Tibial artery (tissue), 4 donors: ENCODE measurements around the gene PAPSS2.
"Not testable (repeated sequence)": the region's sequence is repeated elsewhere in the genome, so short reads cannot be mapped to it uniquely, and the experiment has no call there.

Source experiments
- DNase-seq, 2 donors: peaks; one replicate each; pipeline ENCODE4 v3.0.0-alpha.2; 2019
- H3K27ac ChIP-seq, 2 donors: fragments of 200-600 bp; sonication (generic) in 1 of 2; 1 replicate in 1 of 2; 2 replicates in 1 of 2; pipeline ENCODE4 v1.5.1; 2018 to 2019; ENCODE audit warnings: mild to moderate bottlenecking in 1 of 2
- H3K27me3 ChIP-seq, 2 donors: fragments of 200-600 bp; sonication (generic) in 1 of 2; one replicate each; pipeline versions ENCODE4 v1.5.1 to v1.6.0; 2016 to 2019
- H3K36me3 ChIP-seq, 3 donors: fragments of 200-600 bp; sonication (generic) in 2 of 3; one replicate each; pipeline ENCODE4 v1.5.1; 2016 to 2019; ENCODE audit warnings: mild to moderate bottlenecking in 2 of 3
- H3K4me1 ChIP-seq, 4 donors: fragments of 200-600 bp; sonication (generic) in 2 of 4; 1 replicate in 3 of 4; 2 replicates in 1 of 4; pipeline ENCODE4 v1.5.1; 2016 to 2019
- H3K4me3 ChIP-seq, 2 donors: fragments of 200-600 bp; sonication (generic) in 1 of 2; 1 replicate in 1 of 2; 2 replicates in 1 of 2; pipeline ENCODE4 v1.5.1; 2018 to 2019; ENCODE audit warnings: mild to moderate bottlenecking in 2 of 2
- H3K9me3 ChIP-seq, 3 donors: fragments of 200-600 bp; sonication (generic) in 1 of 3; one replicate each; pipeline ENCODE4 v1.5.1; 2016 to 2019
- CTCF ChIP-seq, 2 experiments: fragments of 200-600 bp in 1 of 2; fragments of 450-650 bp in 1 of 2; IDR thresholded peaks; one replicate each; pipeline ENCODE4 v1.5.1; 2017 to 2019; ENCODE audit warnings: antibody characterized with exemption in 2 of 2, mild to moderate bottlenecking in 1 of 2, moderate library complexity in 1 of 2
- intact Hi-C: fragments of 100-400 bp; cut with DNase I; formaldehyde crosslinking; loops from one replicate; pipeline ENCODE4 v1.15.0; 2023; ENCODE audit warnings: low total_unique reads

The PAPSS2 gene

GRCh38 chr10:87746911-87747310, 87.2 kb downstream of the PAPSS2 start:
- DNase-seq, result no peak
- Histone ChIP-seq H3K27me3 (no peaks in the 10 kb centered on the region), H3K4me3 (no peak overlapping the region), H3K36me3 (peaks cover 0 to 16% (median 15%) of the 10 kb centered on the region in 3 donors), H3K27ac (no peak overlapping the region), H3K4me1 (no peaks in the 10 kb centered on the region), H3K9me3 (no peaks in the 10 kb centered on the region)
- TF ChIP-seq CTCF (IDR thresholded peaks at IDR 0.05), result no peak
- intact Hi-C loops, result no loop called here

GRCh38 chr10:87748244-87748643, 88.6 kb downstream of the PAPSS2 start:
- H3K27me3 ChIP-seq, H3K27ac ChIP-seq, intact Hi-C loops, H3K9me3 ChIP-seq, H3K4me1 ChIP-seq, H3K4me3 ChIP-seq, DNase-seq: not testable (repeated sequence)
- H3K36me3 ChIP-seq, result peaks cover 0 to 15% (median 15%) of the 10 kb centered on the region in 3 donors

- H3K4me1 ChIP-seq, result no peaks in the 10 kb centered on the region
- intact Hi-C loops, result no loop called here
- DNase-seq, result no peak
- no peaks in the 10 kb centered on the region for H3K9me3 ChIP-seq
- H3K27me3 ChIP-seq, result no peaks in the 10 kb centered on the region
- no peak overlapping the region for H3K27ac ChIP-seq
- TF ChIP-seq CTCF (IDR thresholded peaks at IDR 0.05), result no peak
- no peak overlapping the region for H3K4me3 ChIP-seq
- H3K36me3 ChIP-seq, result peaks cover 6 to 18% (median 15%) of the 10 kb centered on the region in 3 donors
Measured at GRCh38 chr10:87750001-87750671, 90.5 kb downstream of the PAPSS2 start.

- peaks cover 0 to 21% (median 17%) of the 10 kb centered on the region in 3 donors for H3K36me3 ChIP-seq
- intact Hi-C loops, result no loop called here
- H3K27ac ChIP-seq, result no peak overlapping the region
Measured at GRCh38 chr10:87750817-87751216, 91.1 kb downstream of the PAPSS2 start.

GRCh38 chr10:87751274-87751673, 91.6 kb downstream of the PAPSS2 start:
- Histone ChIP-seq H3K36me3 (peaks cover 0 to 22% (median 21%) of the 10 kb centered on the region in 3 donors), H3K9me3 (no peaks in the 10 kb centered on the region), H3K27me3 (no peaks in the 10 kb centered on the region), H3K27ac (no peak overlapping the region), H3K4me1 (no peaks in the 10 kb centered on the region), H3K4me3 (no peak overlapping the region)
- no peak for TF ChIP-seq CTCF (IDR thresholded peaks at IDR 0.05)
- DNase-seq, result no peak
- intact Hi-C loops, result no loop called here

More at GRCh38 chr10:87750817-87751216, 91.1 kb downstream of the PAPSS2 start:
- Histone ChIP-seq H3K9me3 (no peaks in the 10 kb centered on the region), H3K27me3 (no peaks in the 10 kb centered on the region), H3K4me1 (no peaks in the 10 kb centered on the region), H3K4me3 (no peak overlapping the region)
- no peak for DNase-seq
- TF ChIP-seq CTCF (IDR thresholded peaks at IDR 0.05), result no peak

GRCh38 chr10:87752566-87752965, 92.9 kb downstream of the PAPSS2 start:
- H3K4me1 ChIP-seq, result no peaks in the 10 kb centered on the region
- H3K36me3 ChIP-seq, result peaks cover 0 to 26% (median 21%) of the 10 kb centered on the region in 3 donors
- no peak for DNase-seq
- no peak overlapping the region for H3K4me3 ChIP-seq
- H3K9me3 ChIP-seq, result no peaks in the 10 kb centered on the region
- TF ChIP-seq CTCF (IDR thresholded peaks at IDR 0.05), result no peak
- intact Hi-C loops, result no loop called here
- H3K27me3 ChIP-seq, result no peaks in the 10 kb centered on the region
- no peak overlapping the region for H3K27ac ChIP-seq
